Measurements from ENCODE around the gene CSK.

The CSK gene

GRCh38 chr15:74795966-74796625, 14.2 kb downstream of the CSK start:
- peaks cover 65% of the 10 kb centered on the region for H3K4me1 Mint-ChIP-seq (ENCODE audit: low read depth)
- DNase-seq (ENCODE audit: low spot score), result peak; percentile 33
- H3K36me3 Mint-ChIP-seq (ENCODE audit: low read depth), result peaks cover 48% of the 10 kb centered on the region
- H3K27ac Mint-ChIP-seq, result peak overlapping the region; percentile 82
- peak overlapping the region; percentile 48 for H3K4me3 Mint-ChIP-seq
- H3K27me3 Mint-ChIP-seq (ENCODE audit: low read depth), result no peaks in the 10 kb centered on the region
- no peaks in the 10 kb centered on the region for H3K9me3 Mint-ChIP-seq

- Mint-ChIP-seq H3K27me3 (ENCODE audit: low read depth) (no peaks in the 10 kb centered on the region), H3K27ac (peak overlapping the region; percentile 77), H3K4me1 (ENCODE audit: low read depth) (peaks cover 40% of the 10 kb centered on the region), H3K36me3 (ENCODE audit: low read depth) (peaks cover 53% of the 10 kb centered on the region), H3K4me3 (no peak overlapping the region), H3K9me3 (no peaks in the 10 kb centered on the region)
- no peak for DNase-seq (ENCODE audit: low spot score)
Measured at GRCh38 chr15:74798388-74799254, 16.7 kb downstream of the CSK start.

GRCh38 chr15:74799255-74799855, 17.5 kb downstream of the CSK start:
- Mint-ChIP-seq H3K4me3 (no peak overlapping the region), H3K27ac (peak overlapping the region; percentile 77), H3K4me1 (ENCODE audit: low read depth) (peaks cover 37% of the 10 kb centered on the region), H3K36me3 (ENCODE audit: low read depth) (peaks cover 59% of the 10 kb centered on the region), H3K27me3 (ENCODE audit: low read depth) (no peaks in the 10 kb centered on the region), H3K9me3 (no peaks in the 10 kb centered on the region)
- no peak for DNase-seq (ENCODE audit: low spot score)

- H3K27me3 Mint-ChIP-seq (ENCODE audit: low read depth), result no peaks in the 10 kb centered on the region
- peak; percentile 84 for DNase-seq (ENCODE audit: low spot score)
- H3K4me3 Mint-ChIP-seq, result no peak overlapping the region
- H3K27ac Mint-ChIP-seq, result peak overlapping the region; percentile 77
- H3K9me3 Mint-ChIP-seq, result no peaks in the 10 kb centered on the region
- H3K4me1 Mint-ChIP-seq (ENCODE audit: low read depth), result peaks cover 30% of the 10 kb centered on the region
- H3K36me3 Mint-ChIP-seq (ENCODE audit: low read depth), result peaks cover 59% of the 10 kb centered on the region
Measured at GRCh38 chr15:74799856-74800558, 18.1 kb downstream of the CSK start.

GRCh38 chr15:74800559-74801094, 18.7 kb downstream of the CSK start:
- Mint-ChIP-seq H3K36me3 (ENCODE audit: low read depth) (peaks cover 57% of the 10 kb centered on the region), H3K27ac (no peak overlapping the region), H3K4me1 (ENCODE audit: low read depth) (peaks cover 25% of the 10 kb centered on the region), H3K27me3 (ENCODE audit: low read depth) (no peaks in the 10 kb centered on the region), H3K4me3 (no peak overlapping the region), H3K9me3 (no peaks in the 10 kb centered on the region)
- DNase-seq (ENCODE audit: low spot score), result no peak

- DNase-seq (ENCODE audit: low spot score), result no peak
- H3K4me1 Mint-ChIP-seq (ENCODE audit: low read depth), result peaks cover 22% of the 10 kb centered on the region
- no peaks in the 10 kb centered on the region for H3K9me3 Mint-ChIP-seq
- no peaks in the 10 kb centered on the region for H3K27me3 Mint-ChIP-seq (ENCODE audit: low read depth)
- no peak overlapping the region for H3K27ac Mint-ChIP-seq
- no peak overlapping the region for H3K4me3 Mint-ChIP-seq
- H3K36me3 Mint-ChIP-seq (ENCODE audit: low read depth), result peaks cover 54% of the 10 kb centered on the region
Measured at GRCh38 chr15:74801311-74801997, 19.6 kb downstream of the CSK start.

GRCh38 chr15:74802290-74802689, 20.4 kb downstream of the CSK start:
- H3K4me1 Mint-ChIP-seq (ENCODE audit: low read depth), result peaks cover 28% of the 10 kb centered on the region
- no peaks in the 10 kb centered on the region for H3K9me3 Mint-ChIP-seq
- no peak overlapping the region for H3K4me3 Mint-ChIP-seq
- H3K27me3 Mint-ChIP-seq (ENCODE audit: low read depth), result no peaks in the 10 kb centered on the region
- no peak overlapping the region for H3K27ac Mint-ChIP-seq
- no peak for DNase-seq (ENCODE audit: low spot score)
- H3K36me3 Mint-ChIP-seq (ENCODE audit: low read depth), result peaks cover 55% of the 10 kb centered on the region

- Mint-ChIP-seq H3K9me3 (no peaks in the 10 kb centered on the region), H3K27me3 (ENCODE audit: low read depth) (no peaks in the 10 kb centered on the region), H3K4me3 (no peak overlapping the region), H3K36me3 (ENCODE audit: low read depth) (peaks cover 53% of the 10 kb centered on the region), H3K27ac (no peak overlapping the region), H3K4me1 (ENCODE audit: low read depth) (peaks cover 26% of the 10 kb centered on the region)
- DNase-seq (ENCODE audit: low spot score), result no peak
Measured at GRCh38 chr15:74802862-74803447, 21.1 kb downstream of the CSK start.

GRCh38 chr15:74804935-74805334, 23.1 kb downstream of the CSK start:
- peaks cover 12% of the 10 kb centered on the region for H3K4me1 Mint-ChIP-seq (ENCODE audit: low read depth)
- DNase-seq (ENCODE audit: low spot score), result no peak
- no peak overlapping the region for H3K4me3 Mint-ChIP-seq
- H3K9me3 Mint-ChIP-seq, result no peaks in the 10 kb centered on the region
- peaks cover 38% of the 10 kb centered on the region for H3K36me3 Mint-ChIP-seq (ENCODE audit: low read depth)
- H3K27me3 Mint-ChIP-seq (ENCODE audit: low read depth), result no peaks in the 10 kb centered on the region
- H3K27ac Mint-ChIP-seq, result peak overlapping the region; percentile 6

GRCh38 chr15:74807282-74807681, 25.4 kb downstream of the CSK start:
- Mint-ChIP-seq H3K4me1 (ENCODE audit: low read depth) (peaks cover 8% of the 10 kb centered on the region), H3K4me3 (no peak overlapping the region), H3K9me3 (no peaks in the 10 kb centered on the region), H3K36me3 (ENCODE audit: low read depth) (peaks cover 20% of the 10 kb centered on the region), H3K27ac (peak overlapping the region; percentile 8), H3K27me3 (ENCODE audit: low read depth) (no peaks in the 10 kb centered on the region)
- DNase-seq (ENCODE audit: low spot score), result no peak

GRCh38 chr15:74808078-74808839, 26.4 kb downstream of the CSK start:
- Mint-ChIP-seq H3K9me3 (no peaks in the 10 kb centered on the region), H3K4me3 (no peak overlapping the region), H3K27me3 (ENCODE audit: low read depth) (no peaks in the 10 kb centered on the region), H3K27ac (no peak overlapping the region), H3K36me3 (ENCODE audit: low read depth) (peaks cover 15% of the 10 kb centered on the region), H3K4me1 (ENCODE audit: low read depth) (peaks cover 8% of the 10 kb centered on the region)
- DNase-seq (ENCODE audit: low spot score), result no peak

- H3K4me3 Mint-ChIP-seq, result no peak overlapping the region
- H3K36me3 Mint-ChIP-seq (ENCODE audit: low read depth), result peaks cover 13% of the 10 kb centered on the region
- no peaks in the 10 kb centered on the region for H3K9me3 Mint-ChIP-seq
- H3K27me3 Mint-ChIP-seq (ENCODE audit: low read depth), result no peaks in the 10 kb centered on the region
- H3K4me1 Mint-ChIP-seq (ENCODE audit: low read depth), result peaks cover 8% of the 10 kb centered on the region
- no peak overlapping the region for H3K27ac Mint-ChIP-seq
- DNase-seq (ENCODE audit: low spot score), result no peak
Measured at GRCh38 chr15:74808840-74809229, 27.0 kb downstream of the CSK start.

Data from T-helper 2 cell treated with Interferon-gamma antibody and Interleukin-4, amounts not matched to agents 5 μg/mL and 100 μg/mL, for 36 hours (primary cell).